Measurements from ENCODE around the gene DNAJB4.

GRCh38 chr1:77956464-77956863 lies 48.3 kb upstream of the DNAJB4 start:
- no peak for TF ChIP-seq CTCF (IDR thresholded peaks at IDR 0.05)
- no peak for TF ChIP-seq POLR2A (IDR thresholded peaks at IDR 0.05)

All from thyroid gland (tissue), 4 donors.